HG02852 (cell line): ENCODE data around the gene MED31.
"Not testable (repeated sequence)": the region's sequence is repeated elsewhere in the genome, so short reads cannot be mapped to it uniquely, and the experiment has no call there.

Source experiments
- ATAC-seq: cut with Tn5 transposase; IDR thresholded peaks from one replicate; pipeline ENCODE4 v1.9.1; 2021; ENCODE audit warnings: mild to moderate bottlenecking, moderate library complexity; ENCODE audit not compliant: unreplicated experiment

MED31 gene

DNA sequence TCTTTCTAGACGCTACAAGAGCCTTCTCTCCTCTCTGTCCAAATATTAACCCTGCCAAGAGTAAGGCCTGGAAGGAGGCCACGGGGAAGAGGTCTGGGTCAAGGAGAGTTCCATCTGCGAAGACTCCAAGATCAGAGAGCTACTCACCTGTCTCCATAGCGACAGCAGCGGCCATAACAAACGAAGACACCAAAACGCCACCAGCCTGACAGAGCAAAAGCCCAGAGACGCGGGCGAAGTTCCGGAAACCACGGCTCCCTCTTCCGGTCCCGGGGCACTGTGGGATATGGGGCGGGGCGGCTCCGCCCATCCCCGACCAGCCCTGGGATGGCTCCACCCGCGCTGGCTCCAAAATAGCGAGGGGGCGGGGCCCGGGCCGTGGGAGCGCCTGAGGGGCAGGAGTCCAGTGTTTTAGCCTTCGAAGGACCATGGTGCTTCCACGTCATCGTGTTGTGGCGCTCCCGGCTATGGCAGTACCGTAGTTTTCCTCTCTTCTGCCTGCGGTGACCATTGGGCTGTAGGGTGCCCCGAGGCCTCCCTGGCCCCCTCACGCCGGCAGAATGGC lies at the start of gene MED31, which contains the start of gene C17orf100:
Gene MED31 (minus strand): TSS at position 252 of the 565 bp plus-strand sequence. CDS start 77 bp downstream, at position 175.
Gene C17orf100 (plus strand): TSS at position 409 of the 565 bp plus-strand sequence. CDS start 152 bp downstream, at position 561.
- ATAC-seq = peak; percentile 88

DNA sequence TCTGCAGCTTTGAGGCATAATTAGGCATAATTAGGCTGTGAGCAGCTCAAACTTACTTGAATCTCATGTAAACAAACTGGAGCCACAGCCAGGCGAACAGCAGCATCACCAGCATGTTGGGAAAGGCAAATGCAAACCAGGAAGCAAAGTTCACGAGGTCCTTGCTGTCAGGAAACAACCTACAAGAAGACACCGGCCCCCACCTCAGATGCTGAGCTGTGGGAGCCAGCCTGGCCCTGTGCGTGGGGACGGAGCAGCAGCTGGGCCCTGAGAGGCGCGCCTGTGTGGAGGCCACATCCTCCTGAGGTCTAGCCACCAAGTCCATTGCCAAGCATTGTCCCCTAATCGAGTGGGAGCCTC lies 49.5 kb upstream of the MED31 start:
- ATAC-seq = no peak

DNA sequence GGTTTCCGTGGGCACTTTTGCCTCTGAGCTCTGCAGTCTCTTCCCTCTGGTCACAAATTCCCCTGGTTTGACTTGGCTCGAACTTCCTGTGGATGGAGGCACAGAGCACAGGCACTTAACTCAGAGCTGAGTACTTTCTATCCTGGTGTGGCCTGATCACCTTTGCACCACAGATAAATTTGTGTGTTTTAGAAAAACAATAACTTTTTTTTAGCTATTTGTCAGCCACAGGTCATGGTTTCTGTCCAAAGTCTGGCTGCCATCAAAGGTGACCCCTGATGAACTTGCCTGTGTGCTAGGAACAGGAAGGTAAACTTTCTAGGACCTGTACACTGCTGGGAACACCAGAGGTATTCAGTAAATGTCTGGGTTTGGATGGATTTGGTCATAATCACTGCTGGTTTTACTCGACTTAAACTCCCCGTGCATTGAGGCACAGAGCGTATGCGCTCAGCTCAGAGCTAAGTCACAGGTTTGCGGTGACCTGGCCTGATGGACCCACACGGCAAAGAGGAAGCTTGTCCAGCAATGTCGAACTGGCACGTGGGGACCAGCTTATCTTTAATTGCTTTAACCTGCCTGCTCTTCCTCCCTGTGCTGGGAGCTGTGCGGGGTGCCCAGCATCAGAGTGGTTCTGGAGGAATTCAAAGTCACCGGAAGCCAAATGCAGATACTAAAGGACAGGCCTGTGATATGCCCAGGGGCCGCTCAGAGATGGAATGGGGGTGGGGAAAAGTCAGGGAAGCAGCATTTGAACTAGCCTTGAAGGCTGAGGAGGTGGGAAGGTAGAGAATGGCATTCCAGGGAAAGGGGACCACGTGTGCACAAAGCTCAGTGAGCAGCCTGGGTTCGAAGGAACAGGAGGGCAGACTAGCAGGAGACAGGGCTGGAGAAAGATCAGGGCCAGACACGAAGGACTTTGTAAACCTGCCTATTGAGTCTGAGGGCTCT lies 48.9 kb upstream of the MED31 start:
- no peak for ATAC-seq

DNA sequence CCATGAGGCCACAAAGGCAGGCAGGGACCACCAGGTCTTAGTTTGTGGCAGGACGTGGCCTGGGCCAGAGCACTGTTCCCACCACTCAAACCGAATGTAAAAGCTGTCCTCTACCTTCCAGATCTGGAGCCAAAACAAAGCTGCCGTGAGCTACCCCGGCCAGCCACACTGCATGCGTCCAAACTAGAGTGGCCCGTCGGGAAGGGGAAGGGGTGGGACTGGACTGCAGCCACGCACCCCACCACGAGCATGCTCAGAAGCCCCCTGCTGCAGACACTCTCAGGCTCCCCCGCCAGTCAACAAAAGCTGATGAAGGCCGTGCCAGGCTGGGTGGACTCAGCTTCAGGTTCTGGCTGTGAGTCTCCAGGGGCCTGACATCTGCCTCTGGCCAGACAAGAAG lies 46.6 kb upstream of the MED31 start:
- no peak for ATAC-seq

DNA sequence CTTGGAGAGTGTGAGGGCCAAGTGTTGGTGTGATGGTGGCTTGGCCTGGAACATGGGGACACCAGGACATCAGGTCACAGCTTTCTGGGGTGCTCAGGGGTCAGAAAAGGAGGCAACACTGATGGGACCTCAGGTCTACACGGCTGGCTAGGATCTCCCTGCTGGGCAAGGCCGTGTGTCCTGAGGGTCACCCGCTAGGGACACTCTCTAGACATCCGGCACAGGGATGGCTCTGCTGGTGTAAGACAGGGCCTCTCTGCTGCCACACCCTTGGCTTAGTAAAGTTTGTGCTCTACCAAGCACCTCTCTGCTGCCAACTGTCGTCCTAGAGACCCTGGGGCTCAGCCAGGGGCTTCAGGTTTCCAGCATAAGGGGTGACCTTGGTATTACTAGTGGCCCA lies 45.5 kb upstream of the MED31 start:
- no peak for ATAC-seq

DNA sequence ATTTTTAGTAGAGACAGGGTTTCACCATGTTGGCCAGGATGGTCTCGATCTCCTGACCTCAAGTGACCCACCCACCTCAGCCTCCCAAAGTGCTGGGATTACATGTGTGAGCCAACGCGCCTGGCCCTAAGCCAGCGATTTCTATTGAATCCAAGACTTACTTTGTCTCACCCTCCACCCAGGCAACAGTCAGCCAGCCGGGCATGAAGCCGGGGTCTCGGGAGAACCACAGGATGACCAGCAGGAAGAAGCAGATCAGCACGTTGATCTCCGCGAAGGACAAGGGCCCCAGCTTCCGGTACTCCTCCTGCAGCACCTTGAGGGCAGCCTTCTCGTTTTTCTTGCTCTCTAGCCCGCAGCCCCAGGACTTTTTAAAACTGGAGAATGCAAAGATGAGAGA lies 44.2 kb upstream of the MED31 start:
- no peak for ATAC-seq

DNA sequence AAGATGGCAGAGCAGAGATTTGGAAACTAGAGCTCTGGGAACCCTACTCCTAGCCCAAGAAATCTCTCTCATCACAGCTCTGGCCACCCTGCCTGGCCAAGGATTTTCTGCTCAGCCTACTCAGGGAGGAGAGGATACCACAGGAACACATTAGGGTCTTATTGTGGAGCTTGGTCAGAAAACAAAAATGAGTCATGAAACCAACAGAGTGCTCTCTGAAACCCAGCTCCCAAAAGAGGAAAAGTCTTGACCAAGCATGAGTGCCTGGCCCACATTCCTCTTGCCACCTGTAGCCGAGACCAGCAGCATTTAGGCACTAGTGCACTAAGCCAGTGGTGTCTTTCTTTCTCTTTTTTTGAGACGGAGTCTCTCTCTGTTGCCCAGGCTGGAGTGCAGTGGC lies 43.6 kb upstream of the MED31 start:
- no peak for ATAC-seq

DNA sequence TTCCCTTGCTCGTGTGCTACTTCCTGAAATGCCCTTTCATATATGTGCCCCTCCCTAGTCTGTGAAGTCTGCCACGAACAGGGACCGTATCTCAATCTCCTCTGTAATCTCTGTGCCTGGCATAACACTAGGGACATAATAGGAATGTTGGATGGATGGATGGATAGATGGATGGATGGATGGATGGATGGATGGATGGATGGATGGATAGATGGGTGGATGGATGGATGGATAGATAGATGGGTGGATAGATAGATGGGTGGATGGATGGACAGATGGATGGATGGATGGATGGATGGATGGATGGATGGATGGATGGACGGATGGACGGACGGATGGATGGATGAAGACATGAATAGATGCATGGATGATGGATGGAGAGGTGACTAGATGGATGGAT lies 40.6 kb upstream of the MED31 start:
- ATAC-seq = not testable (repeated sequence)

DNA sequence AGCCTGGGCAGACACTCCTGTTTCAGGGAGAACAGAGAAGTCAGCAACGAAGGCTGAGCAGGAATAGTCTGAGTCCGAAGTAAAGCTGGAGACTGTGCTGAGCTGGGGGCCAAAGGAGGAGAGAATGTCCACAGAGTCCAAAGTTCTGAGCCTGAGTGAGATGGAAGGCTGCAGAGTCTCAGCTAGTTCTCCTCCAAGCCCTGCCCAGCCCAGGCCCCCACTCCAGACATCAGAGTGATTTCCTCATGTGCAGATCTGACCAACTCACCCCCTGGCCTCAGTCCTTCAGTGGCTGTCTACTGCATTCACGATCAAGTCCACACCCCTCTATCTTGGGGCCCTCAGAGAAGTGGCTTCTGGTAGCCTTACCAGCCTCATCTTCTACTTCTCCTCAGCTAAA lies 40.1 kb upstream of the MED31 start:
- ATAC-seq = no peak

DNA sequence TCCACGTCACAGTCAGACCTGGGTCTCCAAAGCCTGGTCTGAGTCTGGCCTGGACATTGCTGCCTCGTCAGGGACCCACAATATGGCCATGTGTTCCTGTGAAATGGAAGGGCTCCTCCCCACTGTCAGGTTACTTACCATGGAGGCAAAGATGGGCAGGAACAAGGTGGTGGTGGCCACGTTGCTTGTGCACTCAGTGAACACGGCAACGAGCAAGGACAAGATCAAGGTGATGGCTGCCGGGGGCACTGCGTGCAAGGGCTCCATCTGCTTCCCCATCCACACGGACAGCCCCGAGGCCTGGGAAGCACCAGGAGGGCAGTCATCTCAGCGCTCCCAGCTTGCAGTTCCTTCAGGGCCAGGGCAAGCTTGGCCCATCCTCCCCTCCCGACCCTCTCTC lies 39.2 kb upstream of the MED31 start:
- no peak for ATAC-seq

DNA sequence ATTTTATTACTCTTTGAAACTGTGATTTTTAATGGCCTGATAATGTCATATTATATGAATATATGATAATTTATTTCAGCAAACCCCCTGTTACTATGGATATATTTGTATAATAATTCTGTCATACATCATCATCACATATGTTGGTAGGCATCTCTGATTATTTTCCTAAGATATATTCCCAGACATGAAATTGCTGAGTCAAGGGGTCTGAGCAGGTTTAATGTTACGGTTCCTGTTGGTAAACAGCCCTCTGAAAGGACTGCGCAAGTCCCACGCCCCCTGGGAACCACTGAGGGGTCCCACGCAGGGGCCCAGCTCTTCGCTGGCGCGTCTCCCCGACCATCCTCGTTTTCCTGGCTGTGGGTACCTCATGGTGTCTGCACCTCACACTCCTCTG lies 37.5 kb upstream of the MED31 start:
- no peak for ATAC-seq

DNA sequence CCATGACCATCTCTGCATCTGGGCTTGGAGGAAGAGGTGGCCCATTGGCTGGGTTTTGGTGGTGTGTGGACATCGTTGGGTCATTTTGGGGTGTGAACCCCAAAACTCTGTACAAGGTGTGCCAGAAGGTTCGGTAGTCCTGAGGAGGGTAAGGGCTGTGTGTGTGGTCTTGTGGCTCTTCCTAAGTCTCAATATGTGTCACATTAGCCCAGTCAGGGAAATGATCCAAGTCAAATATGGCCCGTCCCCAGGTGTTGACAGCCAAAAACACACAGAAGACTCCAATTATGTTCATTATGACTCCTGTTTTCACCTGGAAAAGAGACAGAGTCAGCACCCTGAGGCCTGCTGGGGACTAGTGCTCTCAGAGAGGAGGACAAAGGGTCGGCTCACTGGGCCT lies 34.6 kb upstream of the MED31 start:
- ATAC-seq = no peak

DNA sequence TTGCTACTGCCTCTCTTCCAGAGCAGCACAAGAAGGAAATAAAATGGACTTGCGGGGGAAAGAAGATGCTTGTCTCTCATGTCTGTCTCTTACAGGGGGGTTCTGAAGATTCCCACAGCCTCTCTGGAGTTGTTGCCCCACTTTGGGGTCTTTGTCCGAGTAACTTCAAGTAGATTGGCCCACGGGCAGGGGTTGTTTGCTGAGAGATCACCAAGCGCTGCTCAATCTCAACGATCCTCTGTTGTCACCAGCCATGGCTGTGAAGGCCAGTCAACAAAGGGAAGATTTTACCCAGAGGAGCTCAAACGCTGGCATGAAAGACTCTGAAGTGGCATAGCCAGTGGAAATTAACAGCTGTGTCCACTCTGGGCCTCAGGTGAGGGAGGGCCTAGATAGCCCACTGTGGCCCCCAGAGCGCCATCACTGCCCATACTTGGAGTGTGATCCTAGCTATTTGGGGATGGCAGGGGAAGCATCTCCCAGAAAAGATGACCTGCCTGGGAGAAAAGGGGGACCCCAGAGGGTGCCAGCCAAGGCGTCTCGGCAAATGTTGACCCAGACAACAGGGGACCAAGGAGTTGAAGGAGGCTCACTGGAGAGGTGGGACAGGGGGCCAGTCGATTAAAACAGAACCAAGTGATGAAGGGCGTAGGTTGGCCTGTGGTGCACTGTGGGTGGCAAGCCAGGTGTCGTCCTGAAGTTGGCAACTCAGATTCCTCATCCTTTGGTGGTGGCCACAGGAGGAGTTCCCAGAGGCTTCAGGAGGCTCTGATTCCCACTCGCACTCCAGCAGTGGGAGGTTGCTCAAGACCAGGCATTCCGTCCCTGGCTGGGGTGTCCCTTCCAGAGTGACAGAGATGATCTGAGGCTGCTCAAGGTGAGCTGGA lies 33.7 kb upstream of the MED31 start:
- no peak for ATAC-seq

DNA sequence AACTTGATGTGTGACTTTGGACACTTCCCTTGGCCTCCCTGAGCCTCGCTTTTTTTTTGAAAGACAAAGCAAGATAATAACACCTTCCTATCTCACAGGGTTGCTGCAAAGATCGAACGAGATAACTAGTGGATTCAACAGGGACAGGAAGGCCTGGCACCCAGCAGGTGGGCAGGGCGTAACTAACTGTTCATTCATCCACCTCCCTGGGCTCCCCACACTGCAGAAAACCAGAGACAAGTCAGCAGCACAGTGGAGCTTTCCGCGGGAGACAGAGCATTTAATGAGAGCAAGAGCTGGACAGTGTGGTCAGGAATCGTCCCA lies 33.0 kb upstream of the MED31 start:
- no peak for ATAC-seq

DNA sequence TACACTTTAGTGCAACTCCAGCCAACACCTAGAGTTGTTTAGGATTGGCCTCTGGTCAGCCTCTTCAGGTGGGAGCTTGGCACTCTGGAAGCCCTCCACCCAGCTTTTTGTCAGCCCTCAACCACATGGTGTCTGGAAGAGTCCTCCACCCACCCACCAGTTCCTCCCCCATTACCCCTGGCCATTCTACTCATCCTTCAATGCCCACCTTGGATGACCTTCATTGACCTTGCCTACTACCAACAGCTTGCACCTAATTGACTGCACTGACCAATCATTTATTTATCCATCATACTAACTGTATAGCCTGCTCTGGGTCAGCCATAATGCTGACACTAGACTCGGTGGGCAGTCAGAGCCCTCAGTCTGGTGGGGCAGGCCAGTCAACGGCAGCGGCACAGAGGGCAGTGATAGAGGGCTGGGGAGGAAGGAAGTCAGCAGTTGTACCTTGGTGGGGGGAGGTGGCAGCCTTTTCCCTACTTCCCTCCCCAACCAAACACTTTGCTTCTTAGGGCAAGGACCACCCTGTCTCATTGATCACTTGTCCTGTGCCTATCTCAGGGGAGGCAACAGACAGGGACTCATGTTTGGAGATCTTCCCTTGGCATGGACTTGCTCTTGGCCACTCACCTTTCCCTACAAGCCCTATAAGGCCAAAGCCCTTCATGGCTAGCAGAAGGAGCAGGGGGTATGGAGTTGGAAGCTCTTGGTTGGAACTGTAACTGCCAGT lies 32.5 kb upstream of the MED31 start:
- ATAC-seq = no peak

DNA sequence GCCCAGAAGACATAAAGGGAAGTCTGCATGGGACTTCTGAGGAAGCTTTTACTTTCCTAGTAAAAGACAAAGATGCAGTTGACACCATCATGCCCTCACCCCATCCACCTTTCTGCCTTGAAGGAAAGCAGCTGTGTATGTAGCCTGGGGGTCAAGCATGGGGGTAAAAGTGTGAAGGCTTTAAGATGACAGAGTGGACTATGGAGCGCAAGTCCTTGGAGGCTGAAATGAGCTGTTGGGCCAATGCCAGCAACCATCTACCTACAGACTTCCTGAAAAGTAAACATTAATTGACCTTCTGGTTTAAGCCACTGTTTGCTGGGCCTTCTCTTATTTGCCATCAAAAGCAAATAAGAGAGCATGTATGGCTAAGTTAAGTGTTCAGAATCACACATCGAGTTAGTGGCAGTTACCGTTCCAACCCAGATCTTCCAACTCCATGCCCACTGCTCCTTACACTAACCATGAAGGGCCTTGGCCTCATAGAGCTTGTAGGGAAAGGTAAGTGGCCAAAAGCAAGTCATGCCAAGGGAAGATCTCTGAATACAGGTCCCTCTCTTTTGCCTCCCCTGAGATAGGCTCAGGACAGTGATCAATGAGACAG lies 31.8 kb upstream of the MED31 start:
- ATAC-seq = no peak

DNA sequence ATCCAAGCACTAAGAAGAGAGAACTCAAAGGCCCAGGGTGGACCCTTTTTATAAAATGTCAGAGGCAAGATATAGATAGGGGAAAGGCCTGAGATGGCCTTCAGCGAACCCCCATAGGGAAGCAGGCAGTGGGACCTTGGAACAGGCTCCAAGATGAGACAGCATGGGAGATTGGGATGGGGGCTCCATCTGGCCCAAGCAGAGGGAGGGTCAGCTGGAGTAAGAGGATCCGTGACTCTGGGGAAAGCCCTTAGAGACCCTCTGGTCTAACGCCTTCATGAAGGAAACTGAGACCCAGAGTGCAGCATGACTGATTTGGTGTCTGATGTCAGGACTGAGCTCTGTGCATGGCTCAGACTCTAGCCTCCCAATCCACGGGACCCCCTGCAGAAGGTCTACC lies 30.9 kb upstream of the MED31 start:
- no peak for ATAC-seq

DNA sequence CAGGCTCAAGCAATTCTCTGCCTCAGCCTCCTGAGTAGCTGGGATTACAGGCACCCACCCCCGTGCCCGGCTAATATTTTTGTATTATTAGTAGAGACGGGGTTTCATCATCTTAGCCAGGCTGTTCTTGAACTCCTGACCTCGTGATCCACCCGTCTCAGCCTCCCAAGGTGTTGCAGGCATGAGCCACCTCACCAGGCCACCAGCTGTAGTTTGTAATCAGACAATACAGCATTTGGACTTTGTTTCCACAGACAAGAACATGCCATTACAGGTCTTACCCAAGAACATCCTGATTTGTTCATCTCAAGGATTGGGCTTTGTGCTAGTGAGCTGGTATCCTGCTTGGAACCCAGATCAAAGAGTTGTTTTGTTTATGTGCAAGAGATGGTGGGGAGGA lies 30.3 kb upstream of the MED31 start:
- ATAC-seq = no peak

DNA sequence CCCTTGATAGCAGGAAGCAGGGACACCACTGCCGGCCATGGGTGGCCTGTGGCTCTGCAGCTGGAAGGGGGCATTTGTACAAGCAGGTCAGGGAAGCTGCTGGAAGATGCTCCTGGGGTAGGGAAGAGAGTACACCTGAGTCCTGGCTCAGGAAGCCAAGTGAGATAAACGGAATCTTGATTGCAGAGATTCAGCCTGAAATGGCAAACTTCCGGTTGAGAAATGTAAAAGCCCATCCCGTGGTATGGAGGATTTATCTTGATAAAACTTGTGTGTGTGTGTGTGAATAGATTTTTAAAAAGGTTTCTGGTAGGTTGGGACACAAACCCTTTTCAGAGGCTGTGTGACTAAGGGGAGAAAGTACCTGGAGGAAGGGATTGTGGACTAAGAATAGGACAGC lies 29.8 kb upstream of the MED31 start:
- ATAC-seq = no peak

DNA sequence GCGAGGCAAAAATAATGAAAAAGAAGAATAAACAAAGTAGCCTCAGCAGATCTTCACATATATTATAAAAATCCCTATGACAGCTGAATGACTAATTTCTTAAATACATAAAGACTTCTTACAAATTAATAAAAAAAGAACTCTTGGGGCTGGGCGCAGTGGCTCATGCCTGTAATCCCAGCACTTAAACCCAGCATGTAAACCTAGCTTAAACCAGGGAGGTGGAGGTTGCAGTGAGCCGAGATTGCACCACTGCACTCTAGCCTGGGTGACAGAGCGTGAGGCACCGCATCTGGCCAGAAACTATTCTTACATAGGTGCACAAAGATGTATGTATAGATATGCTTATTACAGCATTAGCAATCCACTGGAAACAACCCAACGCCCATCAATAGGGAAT lies 27.8 kb upstream of the MED31 start:
- no peak for ATAC-seq

DNA sequence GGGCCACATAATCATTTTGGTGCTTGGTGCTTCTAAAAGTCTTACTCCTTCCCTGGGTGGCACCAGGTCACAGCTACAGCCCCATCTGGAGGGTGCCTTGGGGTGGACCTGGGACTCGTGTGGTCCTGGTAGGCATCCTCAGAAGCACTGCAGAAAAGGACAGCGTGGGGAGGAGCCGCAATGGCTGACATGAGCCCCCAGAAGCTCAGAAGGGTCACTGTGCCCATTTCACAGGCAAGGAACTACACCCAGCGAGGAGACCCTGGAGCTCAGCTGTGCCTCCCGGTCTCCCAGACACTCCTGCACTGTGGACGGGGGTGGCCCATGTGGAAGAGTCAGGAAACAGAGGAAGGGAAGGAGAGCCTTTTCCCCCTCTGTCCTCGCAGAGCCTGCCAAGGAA lies 26.5 kb upstream of the MED31 start:
- no peak for ATAC-seq
